Adrenal gland (tissue), 12 donors: Measurements from ENCODE around the gene RMI2. TPM values are rescaled to one million over a fixed set of nuclear protein-coding genes. Genes with fewer than 3 reads are reported as not detected.

ENCODE experiments used
- DNase-seq, 7 donors: peaks; one replicate each; pipeline ENCODE4 v3.0.0-alpha.2; 2019 to 2020
- H3K27ac ChIP-seq, 5 donors: fragments of 200-600 bp; sonication (generic) in 4 of 5; 1 replicate in 3 of 5; 2 replicates in 2 of 5; pipeline versions ENCODE4 v1.5.1 to v1.8.0; 2016 to 2020; ENCODE audit warnings: mild to moderate bottlenecking in 1 of 5
- H3K27me3 ChIP-seq: fragments of 200-600 bp; 2 replicates; pipeline ENCODE4 v1.8.0; 2021
- H3K36me3 ChIP-seq, 2 donors: fragments of 200-600 bp; replicated peaks in 1 of 2; 1 replicate in 1 of 2; 2 replicates in 1 of 2; pipeline versions ENCODE4 v1.5.1 to v1.8.0; 2018 to 2022
- H3K4me1 ChIP-seq, 2 donors: fragments of 200-600 bp; replicated peaks in 1 of 2; 1 replicate in 1 of 2; 2 replicates in 1 of 2; pipeline versions ENCODE4 v1.5.1 to v1.8.0; 2018 to 2021
- H3K4me3 ChIP-seq, 4 donors: fragments of 200-600 bp; sonication (generic) in 3 of 4; one replicate each; pipeline ENCODE4 v1.5.1; 2016 to 2018
- H3K9me3 ChIP-seq, 3 donors: fragments of 200-600 bp; sonication (generic) in 1 of 3; replicated peaks in 1 of 3; 1 replicate in 2 of 3; 2 replicates in 1 of 3; pipeline versions ENCODE4 v1.5.1 to v1.8.0; 2016 to 2021
- CTCF ChIP-seq, 6 experiments: fragments of 450-650 bp in 4 of 6; fragments of 200-600 bp in 2 of 6; sonication (generic) in 1 of 6; IDR thresholded peaks; 1 replicate in 5 of 6; 2 replicates in 1 of 6; pipeline versions ENCODE4 v1.5.1 to v1.8.0; 2016 to 2021; ENCODE audit warnings: antibody characterized with exemption in 6 of 6, mild to moderate bottlenecking in 2 of 6, moderate library complexity in 1 of 6
- POLR2A ChIP-seq, 2 donors: fragments of 450-650 bp; IDR thresholded peaks; one replicate each; pipeline ENCODE4 v1.6.1; 2017; ENCODE audit warnings: antibody characterized with exemption in 2 of 2, mild to moderate bottlenecking in 2 of 2, moderate library complexity in 1 of 2
- WGBS, 4 donors: extraction: QIAGEN DNeasy Blood & Tissue Kit in 2 of 4; methylation state at CpG; one replicate each; pipeline versions ENCODE4 v1.1.5 to v1.1.7; 2013 to 2017; 5-methylcytosine and 5-hydroxymethylcytosine counted together
- intact Hi-C, 2 donors: fragments of 100-400 bp; cut with DNase I; formaldehyde crosslinking; loops; one replicate each; pipeline versions ENCODE4 v1.14.1 to v1.15.0; 2022 to 2023
- microRNA-seq, 3 donors: library from miRNA; unstranded; fragments of <30 nt; microRNA quantifications; one replicate each; pipeline ENCODE4, GENCODE V29; 2017 to 2020
- polyA plus RNA-seq, 3 donors: library from polyadenylated mRNA; stranded (reverse); fragments of 200-250 nt in 2 of 3; fragments of 350-450 nt in 1 of 3; fragmentation: Illumina TruSeq in 1 of 3; extraction: RNeasy Lipid Tissue Mini Kit (QIAGEN cat#74804) in 1 of 3; gene quantifications; one replicate each; pipeline ENCODE4 v1.2.3, GENCODE V29; 2013 to 2014
- small RNA-seq, 2 donors: library from RNA; depleted of rRNA; stranded (forward); fragments of <200 nt; gene quantifications; one replicate each; pipeline ENCODE3, GENCODE V24; 2016
- total RNA-seq, 9 donors: library from RNA; depleted of rRNA in 4 of 9; stranded (reverse); fragments of >200 nt in 4 of 9; fragments of 120-200 nt in 1 of 9; fragmentation: NEBNext Ultra II Directional in 1 of 9; extraction: Animal tissue kit (Norgen Biotek cat#: 25700) in 1 of 9; gene quantifications; one replicate each; pipeline versions ENCODE4 v1.1.0 to v1.2.4, GENCODE V29; 2013 to 2023
- donor health status: healthy with polysubstance abuse.
- donor health status: Bipolar disorder and iron deficiency.
- donor health status: DM: yes; HTN: yes; CAD: no.
- donor health status: DM: no; HTN: no; CAD: no.
- donor health status: DM: no; HTN: no; CAD: no.
- donor health status: DM: yes; HTN: yes; CAD: no.

Gene RMI2
- total and polyA plus RNA-seq, 12 donors: 0.56 to 21.1 (median 1.2) TPM; not detected in 2

GRCh38 chr16:11398851-11399250, 53.6 kb downstream of the RMI2 start:
- Histone ChIP-seq H3K9me3 (no peaks in the 10 kb centered on the region), H3K4me1 (peaks cover 6 to 10% of the 10 kb centered on the region in 2 donors), H3K36me3 (no peaks in the 10 kb centered on the region), H3K27me3 (no peaks in the 10 kb centered on the region), H3K4me3 (no peak overlapping the region), H3K27ac (no peak overlapping the region)
- TF ChIP-seq POLR2A (IDR thresholded peaks at IDR 0.05): no peak
- no peak for TF ChIP-seq CTCF (IDR thresholded peaks at IDR 0.05)
- WGBS, 4 donors: 92 to 94% (median 94%) methylated on average over 8 to 14 of the region's 14 CpGs
- intact Hi-C loops: loop anchor here (5.0 to 10.0 kb wide), 5 partner anchors 243 to 413 kb away; no protein-coding TSS in a partner anchor
- DNase-seq: no peak

- no peak for DNase-seq
- H3K36me3 ChIP-seq: no peaks in the 10 kb centered on the region
- H3K9me3 ChIP-seq: no peaks in the 10 kb centered on the region
- H3K4me3 ChIP-seq: no peak overlapping the region
- WGBS, 4 donors: 83 to 92% (median 92%) methylated on average over 6 to 22 of the region's 22 CpGs
- intact Hi-C loops: loop anchor here (5.0 to 10.0 kb wide), 5 partner anchors 243 to 413 kb away; no protein-coding TSS in a partner anchor
- TF ChIP-seq CTCF (IDR thresholded peaks at IDR 0.05): no peak
- TF ChIP-seq POLR2A (IDR thresholded peaks at IDR 0.05): no peak
- no peak overlapping the region for H3K27ac ChIP-seq
- H3K4me1 ChIP-seq: peaks cover 6 to 10% of the 10 kb centered on the region in 2 donors
- H3K27me3 ChIP-seq: no peaks in the 10 kb centered on the region
Measured at GRCh38 chr16:11399261-11399831, 54.1 kb downstream of the RMI2 start.

GRCh38 chr16:11400076-11400475, 54.8 kb downstream of the RMI2 start:
- intact Hi-C loops: loop anchor here (10.0 kb wide), 2 partner anchors 415 to 665 kb away; no protein-coding TSS in a partner anchor
- peaks cover 6 to 10% of the 10 kb centered on the region in 2 donors for H3K4me1 ChIP-seq
- no peaks in the 10 kb centered on the region for H3K27me3 ChIP-seq
- 88 to 92% (median 90%) methylated on average over 7 of the region's 7 CpGs for WGBS, 4 donors
- no peaks in the 10 kb centered on the region for H3K36me3 ChIP-seq
- no peaks in the 10 kb centered on the region for H3K9me3 ChIP-seq
- H3K27ac ChIP-seq: no peak overlapping the region
- no peak for DNase-seq
- no peak for TF ChIP-seq CTCF (IDR thresholded peaks at IDR 0.05)
- no peak for TF ChIP-seq POLR2A (IDR thresholded peaks at IDR 0.05)
- no peak overlapping the region for H3K4me3 ChIP-seq

Small RNA genes within 50 kb of the gene (microRNA-seq; reads per million reads assigned to microRNA genes)
- gene MIR548H2: 0 reads per million in 3 donors

Small RNA genes within 50 kb of the gene (small RNA-seq; reads per million reads assigned to genes)
- gene AC099489.2: 0 reads per million in 2 donors
- gene MIR548H2: 0 reads per million in 2 donors
- 0 reads per million in 2 donors for gene RF00019

Other genes with a start within 250 kb of the RMI2 start
- 1 to 10 TPM; 1.6 to 8.3 (median 4.2) TPM for gene SOCS1, start 89.3 kb upstream of the RMI2 start, total RNA-seq
- 10 to 100 TPM in 1 of 3 donors, 1 to 10 TPM in 1, under 1 TPM in 1; 0.53 to 11.9 (median 6.0) TPM for gene SOCS1, start 89.3 kb upstream of the RMI2 start, polyA plus RNA-seq
- not detected for gene TNP2, start 76.1 kb upstream of the RMI2 start, total RNA-seq
- gene TNP2, start 76.1 kb upstream of the RMI2 start, polyA plus RNA-seq: not detected
- gene PRM3, start 71.8 kb upstream of the RMI2 start, total RNA-seq: not detected
- gene PRM3, start 71.8 kb upstream of the RMI2 start, polyA plus RNA-seq: not detected
- gene PRM2, start 69.0 kb upstream of the RMI2 start, total RNA-seq: not detected
- gene PRM2, start 69.0 kb upstream of the RMI2 start, polyA plus RNA-seq: not detected
- not detected for gene PRM1, start 64.1 kb upstream of the RMI2 start, total RNA-seq
- not detected for gene PRM1, start 64.1 kb upstream of the RMI2 start, polyA plus RNA-seq
- gene LITAF, start 241.5 kb downstream of the RMI2 start, total RNA-seq: 10 to 100 TPM; 17.3 to 83.2 (median 58.9) TPM
- 10 to 100 TPM; 23.1 to 75.5 (median 35.2) TPM for gene LITAF, start 241.5 kb downstream of the RMI2 start, polyA plus RNA-seq